NT2/D1 (cell line): ENCODE measurements around the gene PYHIN1.

Experiments
- DNase-seq: peaks from one replicate; pipeline ENCODE4 v3.0.0-alpha.2; 2011; ENCODE audit warnings: low read depth, low spot score
- H3K27me3 ChIP-seq: 2 replicates; pipeline ENCODE4 v1.6.0; 2011; ENCODE audit warnings: mild to moderate bottlenecking; ENCODE audit not compliant: insufficient read length, insufficient read depth
- H3K36me3 ChIP-seq: 2 replicates; pipeline ENCODE4 v1.6.1; 2011; ENCODE audit warnings: mild to moderate bottlenecking, low read length, mixed read lengths; ENCODE audit not compliant: insufficient read depth, insufficient read length
- H3K4me1 ChIP-seq: 2 replicates; pipeline ENCODE4 v1.5.1; 2011; ENCODE audit not compliant: insufficient read depth, insufficient read length
- H3K4me3 ChIP-seq: 2 replicates; pipeline ENCODE4 v1.5.1; 2011; ENCODE audit warnings: low read depth; ENCODE audit not compliant: insufficient read length
- H3K9ac ChIP-seq: 2 replicates; pipeline ENCODE4 v1.6.0; 2011; ENCODE audit warnings: low read depth; ENCODE audit not compliant: insufficient read length
- H3K9me3 ChIP-seq: 2 replicates; pipeline ENCODE4 v1.5.1; 2011; ENCODE audit warnings: mild to moderate bottlenecking, low read length; ENCODE audit not compliant: insufficient read depth
- SUZ12 ChIP-seq: IDR thresholded peaks from 2 replicates; pipeline ENCODE4 v1.6.1; 2011; ENCODE audit not compliant: insufficient read length, insufficient read depth; ENCODE audit errors: extremely low read depth
- YY1 ChIP-seq: IDR thresholded peaks from 2 replicates; pipeline ENCODE4 v1.6.1; 2011; ENCODE audit not compliant: insufficient read length, insufficient read depth
- ZNF274 ChIP-seq: IDR thresholded peaks from 2 replicates; pipeline ENCODE4 v1.6.1; 2011; ENCODE audit warnings: mild to moderate bottlenecking, low read depth, low read length

Gene PYHIN1

GRCh38 chr1:158951956-158952355, 20.6 kb downstream of the PYHIN1 start:
- Histone ChIP-seq H3K36me3 (no peaks in the 10 kb centered on the region), H3K9me3 (peaks cover 11% of the 10 kb centered on the region), H3K27me3 (no peaks in the 10 kb centered on the region), H3K9ac (no peak overlapping the region), H3K4me1 (no peaks in the 10 kb centered on the region), H3K4me3 (no peak overlapping the region)
- TF ChIP-seq ZNF274 (no peak), YY1 (no peak), SUZ12 (no peak)
- no peak for DNase-seq

DNA sequence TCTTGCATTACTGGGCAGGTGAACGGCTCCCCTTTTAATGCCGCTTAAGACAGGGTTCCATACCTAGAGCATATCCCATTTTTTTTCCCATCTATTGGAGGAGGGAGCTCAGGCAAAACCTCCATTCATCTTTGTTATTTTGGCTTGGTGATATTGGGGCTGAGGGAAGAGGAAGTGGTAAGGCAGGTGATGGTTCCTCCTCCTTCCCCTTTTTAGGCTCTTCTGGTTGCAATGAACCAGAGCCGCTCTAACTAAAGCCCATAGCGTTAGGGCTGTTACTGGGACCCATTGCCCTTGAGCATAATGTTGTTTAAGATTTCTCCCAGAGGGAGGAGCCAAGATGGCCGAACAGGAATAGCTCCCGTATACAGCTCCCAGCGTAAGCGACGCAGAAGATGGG, 21.1 kb downstream of the PYHIN1 start:
- TF ChIP-seq ZNF274 (no peak), YY1 (no peak)
- Histone ChIP-seq H3K27me3 (no peaks in the 10 kb centered on the region), H3K4me1 (no peaks in the 10 kb centered on the region), H3K9ac (no peak overlapping the region), H3K9me3 (peaks cover 11% of the 10 kb centered on the region), H3K4me3 (no peak overlapping the region), H3K36me3 (no peaks in the 10 kb centered on the region)
- no peak for DNase-seq

GRCh38 chr1:158961178-158961577, 29.8 kb downstream of the PYHIN1 start:
- H3K9ac ChIP-seq: no peak overlapping the region
- DNase-seq: no peak
- H3K4me1 ChIP-seq: no peaks in the 10 kb centered on the region
- H3K4me3 ChIP-seq: no peak overlapping the region
- H3K27me3 ChIP-seq: no peaks in the 10 kb centered on the region
- no peaks in the 10 kb centered on the region for H3K9me3 ChIP-seq
- TF ChIP-seq YY1 (no peak), SUZ12 (no peak), ZNF274 (no peak)
- H3K36me3 ChIP-seq: no peaks in the 10 kb centered on the region

GRCh38 chr1:158962983-158963382, 31.6 kb downstream of the PYHIN1 start:
- Histone ChIP-seq H3K4me3 (no peak overlapping the region), H3K4me1 (no peaks in the 10 kb centered on the region), H3K36me3 (no peaks in the 10 kb centered on the region), H3K9ac (no peak overlapping the region), H3K27me3 (no peaks in the 10 kb centered on the region), H3K9me3 (no peaks in the 10 kb centered on the region)
- no peak for DNase-seq
- no peak for TF ChIP-seq SUZ12
- TF ChIP-seq ZNF274: no peak
- no peak for TF ChIP-seq YY1

DNA sequence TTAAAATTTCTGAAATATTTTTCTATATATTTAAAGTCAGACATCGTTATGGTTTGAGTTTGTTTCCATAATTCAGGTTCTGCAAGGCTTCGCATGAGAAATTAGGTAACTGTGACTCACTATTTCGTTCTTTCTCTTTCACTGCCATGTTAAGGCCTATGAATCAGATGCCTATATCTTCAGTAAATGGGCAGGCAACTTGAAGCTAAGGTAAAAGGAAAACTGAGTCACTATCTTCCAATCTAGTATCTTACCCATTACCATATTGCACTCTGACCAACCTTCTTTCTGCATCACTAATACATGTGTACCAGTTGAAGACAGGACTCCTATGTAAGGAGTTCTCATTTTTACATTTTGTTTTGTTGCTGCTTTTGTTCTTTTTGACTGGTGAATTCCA, 37.8 kb downstream of the PYHIN1 start:
- Histone ChIP-seq H3K9ac (no peak overlapping the region), H3K4me1 (no peaks in the 10 kb centered on the region), H3K36me3 (no peaks in the 10 kb centered on the region), H3K4me3 (no peak overlapping the region), H3K27me3 (no peaks in the 10 kb centered on the region), H3K9me3 (no peaks in the 10 kb centered on the region)
- TF ChIP-seq SUZ12 (no peak), YY1 (no peak), ZNF274 (no peak)
- DNase-seq: no peak

- Histone ChIP-seq H3K27me3 (no peaks in the 10 kb centered on the region), H3K4me3 (no peak overlapping the region), H3K4me1 (no peaks in the 10 kb centered on the region), H3K9me3 (no peaks in the 10 kb centered on the region), H3K36me3 (no peaks in the 10 kb centered on the region), H3K9ac (no peak overlapping the region)
- no peak for TF ChIP-seq YY1
- DNase-seq: no peak
Measured at GRCh38 chr1:158969855-158970254, 38.5 kb downstream of the PYHIN1 start.

DNA sequence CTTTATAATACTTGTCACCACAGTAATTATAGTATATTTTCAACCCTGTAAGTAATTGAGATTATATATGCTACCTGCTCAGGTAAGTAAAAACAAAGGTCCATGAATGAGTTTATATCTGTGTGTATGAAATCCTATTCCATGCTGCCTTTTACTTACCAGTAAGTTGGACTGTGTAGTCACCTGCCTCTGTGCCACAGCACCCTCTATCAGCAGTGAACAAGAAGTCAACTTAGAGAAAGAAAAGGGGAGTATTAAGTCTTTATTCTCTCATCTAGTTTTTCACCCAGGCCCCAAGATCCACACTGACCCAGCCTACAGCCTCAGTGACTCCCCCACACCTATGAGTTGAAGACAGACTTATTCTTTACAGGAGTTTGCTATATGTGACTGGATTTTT, 41.5 kb downstream of the PYHIN1 start:
- no peaks in the 10 kb centered on the region for H3K27me3 ChIP-seq
- H3K36me3 ChIP-seq: no peaks in the 10 kb centered on the region
- no peak overlapping the region for H3K9ac ChIP-seq
- TF ChIP-seq SUZ12: no peak
- TF ChIP-seq ZNF274: no peak
- no peak for TF ChIP-seq YY1
- no peaks in the 10 kb centered on the region for H3K4me1 ChIP-seq
- no peak overlapping the region for H3K4me3 ChIP-seq
- no peaks in the 10 kb centered on the region for H3K9me3 ChIP-seq
- DNase-seq: no peak

GRCh38 chr1:158976219-158976618, 44.9 kb downstream of the PYHIN1 start:
- Histone ChIP-seq H3K36me3 (no peaks in the 10 kb centered on the region), H3K4me3 (no peak overlapping the region)

More at GRCh38 chr1:158976219-158976618, 44.9 kb downstream of the PYHIN1 start:
- H3K9me3 ChIP-seq: peaks cover 5% of the 10 kb centered on the region; the same call in 1 of the 2 replicates
- TF ChIP-seq YY1 (no peak), ZNF274 (no peak), SUZ12 (no peak)
- DNase-seq: peak; percentile 30
- no peaks in the 10 kb centered on the region for H3K4me1 ChIP-seq
- H3K27me3 ChIP-seq: no peaks in the 10 kb centered on the region
- no peak overlapping the region for H3K9ac ChIP-seq
